HUES48 (cell line): ENCODE results near the gene BABAM2.

Experiments used
- H3K27ac ChIP-seq: one replicate; pipeline ENCODE4 v1.7.0; 2013; ENCODE audit warnings: low read depth, low read length, inconsistent platforms
- H3K27me3 ChIP-seq: 2 replicates; pipeline ENCODE4 v1.6.1; 2013; ENCODE audit warnings: mild to moderate bottlenecking, low read length; ENCODE audit not compliant: control insufficient read depth, insufficient read depth
- H3K36me3 ChIP-seq: 2 replicates; pipeline ENCODE4 v1.6.1; 2013; ENCODE audit warnings: low read length; ENCODE audit not compliant: control insufficient read depth, insufficient read depth
- H3K4me1 ChIP-seq: 2 replicates; pipeline ENCODE4 v1.6.1; 2013; ENCODE audit warnings: mild to moderate bottlenecking, low read length; ENCODE audit not compliant: control insufficient read depth, insufficient read depth
- H3K4me3 ChIP-seq: 2 replicates; pipeline ENCODE4 v1.5.1; 2013; ENCODE audit warnings: mild to moderate bottlenecking, low read depth, low read length
- H3K9ac ChIP-seq: 2 replicates; pipeline ENCODE4 v1.6.1; 2013; ENCODE audit warnings: mild to moderate bottlenecking, low read depth, low read length, moderate library complexity
- H3K9me3 ChIP-seq: 2 replicates; pipeline ENCODE4 v1.6.1; 2013; ENCODE audit warnings: low read length; ENCODE audit not compliant: control insufficient read depth, insufficient read depth

The BABAM2 gene

GRCh38 chr2:28346587-28346986 is 456.1 kb downstream of the BABAM2 start:
- Histone ChIP-seq H3K36me3 (no peaks in the 10 kb centered on the region), H3K4me3 (no peak overlapping the region), H3K4me1 (peaks cover 14% of the 10 kb centered on the region), H3K9me3 (no peaks in the 10 kb centered on the region), H3K27me3 (no peaks in the 10 kb centered on the region), H3K27ac (no peak overlapping the region), H3K9ac (no peak overlapping the region)

GRCh38 chr2:28347193-28347592 is 456.7 kb downstream of the BABAM2 start:
- peaks cover 12% of the 10 kb centered on the region for H3K4me1 ChIP-seq
- no peaks in the 10 kb centered on the region for H3K36me3 ChIP-seq
- no peak overlapping the region for H3K27ac ChIP-seq
- H3K9ac ChIP-seq = no peak overlapping the region
- H3K27me3 ChIP-seq = no peaks in the 10 kb centered on the region
- H3K9me3 ChIP-seq = no peaks in the 10 kb centered on the region
- no peak overlapping the region for H3K4me3 ChIP-seq

- H3K36me3 ChIP-seq = no peaks in the 10 kb centered on the region
- no peak overlapping the region for H3K9ac ChIP-seq
- no peak overlapping the region for H3K27ac ChIP-seq
- H3K27me3 ChIP-seq = no peaks in the 10 kb centered on the region
- H3K4me1 ChIP-seq = peaks cover 8% of the 10 kb centered on the region
- no peak overlapping the region for H3K4me3 ChIP-seq
- H3K9me3 ChIP-seq = no peaks in the 10 kb centered on the region
Measured at GRCh38 chr2:28347596-28347995, 457.1 kb downstream of the BABAM2 start.

- Histone ChIP-seq H3K9ac (no peak overlapping the region), H3K9me3 (no peaks in the 10 kb centered on the region), H3K27ac (no peak overlapping the region), H3K4me3 (no peak overlapping the region), H3K36me3 (no peaks in the 10 kb centered on the region), H3K4me1 (0 out of 2 replicates have a peak, but pooled peaks cover 2% of the 10 kb centered on the region), H3K27me3 (no peaks in the 10 kb centered on the region)
Measured at GRCh38 chr2:28348149-28348567, 457.6 kb downstream of the BABAM2 start.

- no peak overlapping the region for H3K9ac ChIP-seq
- no peaks in the 10 kb centered on the region for H3K9me3 ChIP-seq
- H3K4me1 ChIP-seq = no peaks in the 10 kb centered on the region
- no peak overlapping the region for H3K4me3 ChIP-seq
- H3K27me3 ChIP-seq = no peaks in the 10 kb centered on the region
- H3K36me3 ChIP-seq = no peaks in the 10 kb centered on the region
- no peak overlapping the region for H3K27ac ChIP-seq
Measured at GRCh38 chr2:28348921-28349320, 458.4 kb downstream of the BABAM2 start.

- no peak overlapping the region for H3K27ac ChIP-seq
- no peak overlapping the region for H3K9ac ChIP-seq
- H3K4me3 ChIP-seq = no peak overlapping the region
Measured at GRCh38 chr2:28349546-28350165, 459.1 kb downstream of the BABAM2 start.

GRCh38 chr2:28350196-28350595 is 459.7 kb downstream of the BABAM2 start:
- no peak overlapping the region for H3K4me3 ChIP-seq
- H3K36me3 ChIP-seq = no peaks in the 10 kb centered on the region
- no peaks in the 10 kb centered on the region for H3K4me1 ChIP-seq
- H3K27me3 ChIP-seq = no peaks in the 10 kb centered on the region
- no peaks in the 10 kb centered on the region for H3K9me3 ChIP-seq
- H3K27ac ChIP-seq = no peak overlapping the region
- H3K9ac ChIP-seq = no peak overlapping the region

More at GRCh38 chr2:28349546-28350165, 459.1 kb downstream of the BABAM2 start:
- Histone ChIP-seq H3K9me3 (no peaks in the 10 kb centered on the region), H3K27me3 (no peaks in the 10 kb centered on the region), H3K4me1 (no peaks in the 10 kb centered on the region), H3K36me3 (no peaks in the 10 kb centered on the region)

- Histone ChIP-seq H3K9me3 (no peaks in the 10 kb centered on the region), H3K27me3 (no peaks in the 10 kb centered on the region), H3K9ac (no peak overlapping the region), H3K36me3 (no peaks in the 10 kb centered on the region), H3K4me1 (no peaks in the 10 kb centered on the region), H3K27ac (no peak overlapping the region), H3K4me3 (no peak overlapping the region)
Measured at GRCh38 chr2:28350791-28351285, 460.3 kb downstream of the BABAM2 start.

- Histone ChIP-seq H3K36me3 (no peaks in the 10 kb centered on the region), H3K4me1 (no peaks in the 10 kb centered on the region), H3K27me3 (no peaks in the 10 kb centered on the region), H3K9me3 (no peaks in the 10 kb centered on the region), H3K27ac (no peak overlapping the region), H3K4me3 (no peak overlapping the region), H3K9ac (no peak overlapping the region)
Measured at GRCh38 chr2:28351621-28352020, 461.1 kb downstream of the BABAM2 start.

GRCh38 chr2:28352104-28352503 is 461.6 kb downstream of the BABAM2 start:
- H3K9ac ChIP-seq = no peak overlapping the region
- no peak overlapping the region for H3K27ac ChIP-seq
- no peak overlapping the region for H3K4me3 ChIP-seq
- H3K36me3 ChIP-seq = no peaks in the 10 kb centered on the region
- no peaks in the 10 kb centered on the region for H3K27me3 ChIP-seq
- no peaks in the 10 kb centered on the region for H3K9me3 ChIP-seq
- H3K4me1 ChIP-seq = no peaks in the 10 kb centered on the region

- no peaks in the 10 kb centered on the region for H3K36me3 ChIP-seq
- no peaks in the 10 kb centered on the region for H3K4me1 ChIP-seq
- no peaks in the 10 kb centered on the region for H3K9me3 ChIP-seq
- H3K4me3 ChIP-seq = no peak overlapping the region
- no peak overlapping the region for H3K27ac ChIP-seq
- H3K27me3 ChIP-seq = no peaks in the 10 kb centered on the region
- no peak overlapping the region for H3K9ac ChIP-seq
Measured at GRCh38 chr2:28352610-28353195, 462.2 kb downstream of the BABAM2 start.
